IMR-90 (cell line): Measurements from ENCODE around the gene RABL2B. TPM values are rescaled to one million over a fixed set of nuclear protein-coding genes. Genes with fewer than 3 reads are reported as not detected.
A peak's percentile ranks its signal among the peaks of the same experiment; 100 is the strongest.

Experiments used
- ATAC-seq: fragments of 200-7000 bp; cut with Tn5 transposase; 2 replicates; pipeline ENCODE4 v1.9.1; 2020; ENCODE audit warnings: low read depth, mild to moderate bottlenecking, moderate library complexity
- BruUV-seq: library from RNA; stranded (reverse); fragments of 400-500 nt; replicated peaks from 2 replicates; lab custom pipeline; 2021; lab: Mats Ljungman, UMichigan
- CTCF ChIA-PET: fragments of 300-600 bp; formaldehyde crosslinking; extraction: SDS; loops from one replicate; lab custom pipeline; 2021; ENCODE audit warnings: antibody characterized with exemption; lab: Yijun Ruan, JAX
- POLR2A ChIA-PET: fragments of 300-600 bp; sonication (Branson Sonifier 250); formaldehyde crosslinking; loops from one replicate; lab custom pipeline; 2022; ENCODE audit warnings: antibody characterized with exemption; ENCODE audit not compliant: unreplicated experiment; lab: Charles Lee
- DNase-seq: peaks from one replicate; pipeline ENCODE4 v3.0.0; 2013
- H2AFZ ChIP-seq: replicated peaks from 2 replicates; pipeline ENCODE3; 2013; ENCODE audit warnings: low read length, mild to moderate bottlenecking; ENCODE audit not compliant: poor library complexity
- H2AK5ac ChIP-seq: 2 replicates; pipeline ENCODE4 v1.6.1; 2013; ENCODE audit warnings: low read depth, low read length, inconsistent platforms
- H2AK9ac ChIP-seq: replicated peaks from 2 replicates; pipeline ENCODE3; 2013; ENCODE audit warnings: mild to moderate bottlenecking, low read depth, low read length, moderate library complexity; ENCODE audit not compliant: poor library complexity
- H2BK120ac ChIP-seq: 2 replicates; pipeline ENCODE4 v1.6.1; 2013; ENCODE audit warnings: low read depth, low read length, inconsistent platforms
- H2BK15ac ChIP-seq: 3 replicates; pipeline ENCODE4 v1.6.1; 2013; ENCODE audit warnings: low read depth, low read length, inconsistent platforms
- H2BK20ac ChIP-seq: 2 replicates; pipeline ENCODE4 v1.6.1; 2013; ENCODE audit warnings: low read depth, mild to moderate bottlenecking, inconsistent platforms, low read length, moderate library complexity
- H2BK5ac ChIP-seq: 2 replicates; pipeline ENCODE4 v1.6.1; 2013; ENCODE audit warnings: mild to moderate bottlenecking, low read depth, low read length, inconsistent platforms; ENCODE audit not compliant: poor library complexity, severe bottlenecking
- H3K14ac ChIP-seq: replicated peaks from 2 replicates; pipeline ENCODE4 v1.6.1; 2013; ENCODE audit warnings: low read depth, low read length, inconsistent platforms
- H3K18ac ChIP-seq: 2 replicates; pipeline ENCODE4 v1.6.1; 2013; ENCODE audit warnings: low read depth, low read length, control low read depth
- H3K23ac ChIP-seq: 2 replicates; pipeline ENCODE4 v1.6.1; 2013; ENCODE audit warnings: low read depth, low read length, inconsistent platforms
- H3K27ac ChIP-seq: 2 replicates; pipeline ENCODE4 v1.5.1; 2013; ENCODE audit warnings: mild to moderate bottlenecking, control low read depth, low read length; ENCODE audit not compliant: insufficient read depth
- H3K27me3 ChIP-seq: 2 replicates; pipeline ENCODE4 v1.6.1; 2013; ENCODE audit warnings: low read length; ENCODE audit not compliant: control insufficient read depth, insufficient read depth
- H3K36me3 ChIP-seq: 2 replicates; pipeline ENCODE4 v1.6.1; 2013; ENCODE audit warnings: low read length, mixed read lengths; ENCODE audit not compliant: control insufficient read depth, insufficient read depth
- H3K4ac ChIP-seq: 2 replicates; pipeline ENCODE4 v1.6.1; 2013; ENCODE audit warnings: low read depth, low read length, inconsistent platforms
- H3K4me1 ChIP-seq: 2 replicates; pipeline ENCODE4 v1.6.1; 2013; ENCODE audit warnings: low read length, mixed read lengths; ENCODE audit not compliant: control insufficient read depth, insufficient read depth
- H3K4me2 ChIP-seq: 2 replicates; pipeline ENCODE4 v1.6.1; 2013; ENCODE audit warnings: low read depth, mild to moderate bottlenecking, control low read depth, low read length, moderate library complexity
- H3K4me3 ChIP-seq: 2 replicates; pipeline ENCODE4 v1.5.1; 2013; ENCODE audit warnings: low read depth, mild to moderate bottlenecking, control low read depth, low read length, moderate library complexity; ENCODE audit not compliant: insufficient read depth
- H3K56ac ChIP-seq: 2 replicates; pipeline ENCODE4 v1.6.1; 2013; ENCODE audit warnings: low read length, inconsistent platforms; ENCODE audit not compliant: insufficient read depth; ENCODE audit errors: extremely low read depth
- H3K79me1 ChIP-seq, 2 experiments: 2 replicates each; pipeline ENCODE4 v1.6.1; 2013; ENCODE audit warnings: low read length in 2 of 2, inconsistent platforms in 1 of 2, low read depth in 1 of 2
- H3K9ac ChIP-seq: 2 replicates; pipeline ENCODE4 v1.6.1; 2013; ENCODE audit warnings: low read depth, low read length, control low read depth
- H3K9me1 ChIP-seq: 2 replicates; pipeline ENCODE4 v1.6.1; 2013; ENCODE audit warnings: low read length, inconsistent platforms; ENCODE audit not compliant: insufficient read depth
- H3K9me3 ChIP-seq: 2 replicates; pipeline ENCODE4 v1.6.1; 2013; ENCODE audit warnings: low read length; ENCODE audit not compliant: control insufficient read depth, insufficient read depth
- H4K20me1 ChIP-seq: 2 replicates; pipeline ENCODE4 v1.6.1; 2013; ENCODE audit warnings: low read length, inconsistent platforms; ENCODE audit not compliant: insufficient read depth
- H4K5ac ChIP-seq: 2 replicates; pipeline ENCODE4 v1.6.1; 2013; ENCODE audit warnings: mild to moderate bottlenecking, low read depth, low read length, control low read depth
- H4K8ac ChIP-seq, 2 experiments: 2 replicates each; pipeline ENCODE4 v1.6.1; 2013; ENCODE audit warnings: low read depth in 2 of 2, low read length in 2 of 2, control low read depth in 1 of 2, inconsistent platforms in 1 of 2
- H4K91ac ChIP-seq: 2 replicates; pipeline ENCODE4 v1.6.1; 2013; ENCODE audit warnings: low read depth, low read length, inconsistent platforms; ENCODE audit not compliant: insufficient read depth
- BHLHE40 ChIP-seq: fragments of 150-350 bp; IDR thresholded peaks from 2 replicates; pipeline ENCODE4 v1.6.1; 2016; ENCODE audit warnings: mild to moderate bottlenecking, low read depth, low read length
- CEBPB ChIP-seq: IDR thresholded peaks from 2 replicates; pipeline ENCODE4 v1.6.1; 2012; ENCODE audit warnings: low read depth, low read length, improper control_type of control experiment
- ELK1 ChIP-seq: fragments of 150-350 bp; IDR thresholded peaks from 2 replicates; pipeline ENCODE4 v1.6.1; 2016; ENCODE audit warnings: low read depth, mild to moderate bottlenecking, low read length, moderate library complexity, borderline replicate concordance
- FOS ChIP-seq: fragments of 150-350 bp; IDR thresholded peaks from 2 replicates; pipeline ENCODE4 v1.6.1; 2016; ENCODE audit warnings: low read depth, low read length
- MAFK ChIP-seq: IDR thresholded peaks from 2 replicates; pipeline ENCODE4 v1.6.1; 2012; ENCODE audit warnings: low read depth, low read length, improper control_type of control experiment
- MAZ ChIP-seq: IDR thresholded peaks from 2 replicates; pipeline ENCODE4 v1.6.1; 2012; ENCODE audit warnings: low read depth, mild to moderate bottlenecking, low read length, improper control_type of control experiment, moderate library complexity, borderline replicate concordance
- MXI1 ChIP-seq: IDR thresholded peaks from 2 replicates; pipeline ENCODE4 v1.6.1; 2012; ENCODE audit warnings: low read depth, mild to moderate bottlenecking, low read length, moderate library complexity, borderline replicate concordance
- NFE2L2 ChIP-seq: fragments of 150-350 bp; IDR thresholded peaks from 2 replicates; pipeline ENCODE4 v1.6.1; 2016; ENCODE audit warnings: low read depth, mild to moderate bottlenecking, low read length
- POLR2A ChIP-seq: IDR thresholded peaks from 2 replicates; pipeline ENCODE4 v1.6.1; 2012; ENCODE audit warnings: mild to moderate bottlenecking, low read depth, low read length
- RAD21 ChIP-seq: IDR thresholded peaks from 2 replicates; pipeline ENCODE4 v1.6.1; 2012; ENCODE audit warnings: low read length, improper control_type of control experiment
- RCOR1 ChIP-seq: IDR thresholded peaks from 2 replicates; pipeline ENCODE4 v1.6.1; 2012; ENCODE audit warnings: mild to moderate bottlenecking, low read length, improper control_type of control experiment; ENCODE audit not compliant: insufficient replicate concordance
- RFX5 ChIP-seq: IDR thresholded peaks from 2 replicates; pipeline ENCODE4 v1.8.0; 2012; ENCODE audit warnings: low read depth, mild to moderate bottlenecking, low read length, moderate library complexity
- SMC3 ChIP-seq: fragments of 150-350 bp; IDR thresholded peaks from 2 replicates; pipeline ENCODE4 v1.6.1; 2016; ENCODE audit warnings: low read depth, mild to moderate bottlenecking, antibody characterized with exemption, low read length, moderate library complexity
- USF2 ChIP-seq: fragments of 150-350 bp; IDR thresholded peaks from 2 replicates; pipeline ENCODE4 v1.6.1; 2017; ENCODE audit warnings: mild to moderate bottlenecking, antibody characterized with exemption, low read length, low read depth
- WGBS, 2 experiments: methylation state at CpG; one replicate each; pipeline versions ENCODE4 v1.1.5 to v1.1.7; 2013; ENCODE audit warnings: missing lambda C conversion rate in 2 of 2; ENCODE audit not compliant: insufficient read length in 1 of 2; ENCODE audit errors: extremely low coverage in 2 of 2; 5-methylcytosine and 5-hydroxymethylcytosine counted together
- dilution Hi-C: fragments of 300-500 bp; cut with HindIII; formaldehyde crosslinking; loops from one replicate; pipeline ENCODE4 v1.14.3; 2018; ENCODE audit warnings: low sequenced_read_pairs; ENCODE audit not compliant: unreplicated experiment
- in situ Hi-C: fragments of 300-500 bp; cut with MboI; formaldehyde crosslinking; loops from 3 replicates; pipeline ENCODE4 v1.14.3; 2019; ENCODE audit warnings: low sequenced_read_pairs, inconsistent platforms, mixed read lengths
- intact Hi-C: fragments of 100-400 bp; cut with micrococcal nuclease; formaldehyde crosslinking; loops from 2 replicates; pipeline ENCODE4 v1.10.0; 2022
- polyA plus RNA-seq, 3 experiments: library from polyadenylated mRNA; depleted of rRNA; stranded (reverse); fragments of >200 nt; gene quantifications; 2 replicates each; pipeline ENCODE4 v1.2.3, GENCODE V29; 2012; ENCODE audit warnings: low replicate concordance in 1 of 3
- total RNA-seq: library from RNA; depleted of rRNA; stranded (reverse); fragments of >200 nt; gene quantifications from 2 replicates; pipeline ENCODE4 v1.2.3, GENCODE V29; 2012

Gene RABL2B
- total and polyA plus RNA-seq, 2 of the 4 experiments (the other 2 are of a cell fraction) = 8.4 to 23.3 TPM

DNA sequence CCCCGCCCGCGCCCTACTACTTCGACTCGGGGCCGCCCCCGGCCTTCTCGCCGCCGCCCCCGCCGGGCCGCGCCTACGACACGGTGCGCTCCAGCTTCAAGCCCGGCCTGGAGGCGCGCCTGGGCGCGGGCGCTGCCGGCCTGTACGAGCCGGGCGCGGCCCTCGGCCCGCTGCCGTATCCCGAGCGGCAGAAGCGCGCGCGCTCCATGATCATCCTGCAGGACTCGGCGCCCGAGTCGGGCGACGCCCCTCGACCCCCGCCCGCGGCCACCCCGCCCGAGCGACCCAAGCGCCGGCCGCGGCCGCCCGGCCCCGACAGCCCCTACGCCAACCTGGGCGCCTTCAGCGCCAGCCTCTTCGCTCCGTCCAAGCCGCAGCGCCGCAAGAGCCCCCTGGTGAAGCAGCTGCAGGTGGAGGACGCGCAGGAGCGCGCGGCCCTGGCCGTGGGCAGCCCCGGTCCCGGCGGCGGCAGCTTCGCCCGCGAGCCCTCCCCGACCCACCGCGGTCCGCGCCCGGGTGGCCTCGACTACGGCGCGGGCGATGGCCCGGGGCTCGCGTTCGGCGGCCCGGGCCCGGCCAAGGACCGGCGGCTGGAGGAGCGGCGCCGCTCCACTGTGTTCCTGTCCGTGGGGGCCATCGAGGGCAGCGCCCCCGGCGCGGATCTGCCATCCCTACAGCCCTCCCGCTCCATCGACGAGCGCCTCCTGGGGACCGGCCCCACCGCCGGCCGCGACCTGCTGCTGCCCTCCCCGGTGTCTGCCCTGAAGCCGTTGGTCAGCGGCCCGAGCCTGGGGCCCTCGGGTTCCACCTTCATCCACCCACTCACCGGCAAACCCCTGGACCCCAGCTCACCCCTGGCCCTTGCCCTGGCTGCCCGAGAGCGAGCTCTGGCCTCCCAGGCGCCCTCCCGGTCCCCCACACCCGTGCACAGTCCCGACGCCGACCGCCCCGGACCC, 62.9 kb downstream of the RABL2B start:
- Histone ChIP-seq H2BK15ac (no peak overlapping the region), H3K9me3 (no peaks in the 10 kb centered on the region), H3K18ac (no peak overlapping the region), H3K4ac (no peak overlapping the region), H2BK20ac (no peak overlapping the region), H3K79me1 (no peaks in the 10 kb centered on the region), H4K5ac (no peak overlapping the region), H3K4me3 (no peak overlapping the region), H3K9ac (no peak overlapping the region), H4K91ac (no peak overlapping the region), H2AK9ac (no peak overlapping the region), H3K14ac (no peak overlapping the region), H3K4me2 (no peak overlapping the region), H3K4me1 (no peaks in the 10 kb centered on the region), H2BK120ac (no peak overlapping the region), H2AK5ac (no peak overlapping the region), H3K36me3 (peaks cover 11% of the 10 kb centered on the region), H3K56ac (no peak overlapping the region), H3K23ac (no peak overlapping the region), H4K20me1 (no peaks in the 10 kb centered on the region; the same call in 1 of the 2 replicates), H3K27me3 (peaks cover 17% of the 10 kb centered on the region; the same call in 1 of the 2 replicates), H3K27ac (no peak overlapping the region), H4K8ac (no peak overlapping the region), H2AFZ (no peak overlapping the region), H3K9me1 (no peaks in the 10 kb centered on the region), H2BK5ac (no peak overlapping the region)
- ChIA-PET CTCF (no interaction called here), POLR2A (no interaction called here)
- ATAC-seq (peak; percentile 72), DNase-seq (no peak)
- 24% methylated on average over 59 of the region's 132 CpGs; no CpG with 5 or more reads in 1 of the 2 experiments for WGBS, 2 experiments
- intact Hi-C loops (no loop called here), in situ Hi-C loops (no loop called here), dilution Hi-C loops (no loop called here)
- BruUV-seq = no TSS peak
- TF ChIP-seq MXI1 (no peak), BHLHE40 (no peak), RFX5 (no peak), USF2 (no peak), CEBPB (no peak), RAD21 (no peak), ELK1 (no peak), MAFK (no peak), SMC3 (no peak), POLR2A (no peak), NFE2L2 (no peak), RCOR1 (no peak), FOS (no peak), MAZ (no peak)
